GM18861 (cell line): ENCODE results near the gene METRN.
"Not testable (repeated sequence)": the region's sequence is repeated elsewhere in the genome, so short reads cannot be mapped to it uniquely, and the experiment has no call there.

Experiments used
- ATAC-seq: cut with Tn5 transposase; IDR thresholded peaks from one replicate; pipeline ENCODE4 v1.9.1; 2021; ENCODE audit not compliant: unreplicated experiment

Gene METRN

GRCh38 chr16:754121-754607 is 39.2 kb downstream of the METRN start:
- ATAC-seq, result not testable (repeated sequence)

DNA sequence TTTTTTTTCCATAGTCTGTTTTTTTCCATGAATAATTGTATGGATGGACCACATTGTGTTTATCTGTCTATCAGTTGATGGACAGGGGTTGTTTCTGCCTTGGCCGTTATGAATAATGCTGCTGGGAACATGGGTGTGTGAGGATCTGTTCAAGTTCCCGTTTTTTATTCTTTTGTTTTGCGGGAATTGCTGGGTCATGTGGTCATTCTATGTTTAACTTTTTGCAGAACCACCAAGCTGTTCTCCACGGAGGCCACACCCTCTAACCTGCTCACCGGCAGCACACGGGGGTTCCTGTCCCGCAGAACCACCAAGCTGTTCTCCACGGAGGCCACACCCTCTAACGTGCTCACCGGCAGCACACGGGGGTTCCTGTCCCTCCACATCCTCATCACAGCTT is 39.7 kb downstream of the METRN start:
- no peak for ATAC-seq

DNA sequence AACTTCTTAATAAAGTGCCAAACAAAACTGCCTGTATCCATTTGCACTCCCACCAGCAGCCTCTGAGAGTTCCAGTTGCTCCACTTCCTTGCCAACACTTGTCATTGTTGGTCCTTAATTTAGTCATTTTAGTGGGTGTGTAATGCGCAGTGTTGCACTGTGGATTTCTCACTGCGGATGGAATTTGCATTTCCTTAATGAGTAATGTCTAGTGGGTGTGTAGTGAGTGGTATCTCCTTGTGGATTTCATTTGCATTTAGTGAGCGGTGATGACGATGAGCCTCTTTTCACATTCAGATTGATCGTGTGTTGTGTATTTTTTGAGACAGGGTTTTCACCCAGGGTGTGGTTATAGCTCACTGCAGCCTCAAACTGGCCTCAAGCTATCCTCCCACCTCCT is 41.5 kb downstream of the METRN start:
- ATAC-seq, result no peak

DNA sequence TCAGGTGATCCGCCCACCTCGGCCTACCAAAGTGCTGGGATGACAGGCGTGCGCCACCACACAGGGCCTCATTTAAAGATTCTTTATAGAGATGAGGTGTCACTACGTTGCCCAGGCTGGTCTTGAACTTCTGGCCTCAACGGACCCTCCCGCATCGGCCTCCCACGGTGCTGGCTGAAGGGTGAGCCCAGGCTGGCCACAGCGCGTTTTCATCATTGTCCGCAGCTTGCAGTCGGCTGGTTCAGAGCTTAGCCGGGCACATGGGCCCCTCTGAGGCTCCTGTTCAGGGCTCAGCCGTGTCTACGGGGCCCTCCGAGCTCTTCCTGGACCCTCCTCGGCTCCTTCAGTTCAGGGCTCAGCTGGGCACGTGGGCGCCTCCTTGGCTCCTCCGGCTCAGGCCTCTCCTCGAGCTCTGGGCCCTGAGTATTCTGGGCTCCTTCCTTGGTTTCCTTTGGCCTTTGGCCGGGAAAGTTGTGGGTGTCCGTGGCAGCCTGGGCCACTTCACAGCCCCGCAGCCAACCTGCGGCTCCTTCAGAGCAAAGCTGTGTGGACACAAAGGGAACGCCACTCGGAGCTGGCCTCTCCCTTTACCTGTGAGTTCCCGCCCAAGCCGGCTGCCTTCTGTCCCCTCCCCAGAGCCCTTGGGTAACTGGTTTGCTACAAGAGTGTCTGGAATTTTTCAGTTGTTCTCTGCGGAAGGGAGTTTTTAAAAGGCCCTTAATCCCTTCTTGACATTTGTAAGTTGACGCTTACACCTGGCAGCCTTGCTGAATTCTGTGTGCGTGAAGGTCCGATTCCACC is 44.4 kb downstream of the METRN start:
- no peak for ATAC-seq

- ATAC-seq, result no peak
These were observed 45.1 kb downstream of the METRN start for GRCh38 chr16:760065-760464.

DNA sequence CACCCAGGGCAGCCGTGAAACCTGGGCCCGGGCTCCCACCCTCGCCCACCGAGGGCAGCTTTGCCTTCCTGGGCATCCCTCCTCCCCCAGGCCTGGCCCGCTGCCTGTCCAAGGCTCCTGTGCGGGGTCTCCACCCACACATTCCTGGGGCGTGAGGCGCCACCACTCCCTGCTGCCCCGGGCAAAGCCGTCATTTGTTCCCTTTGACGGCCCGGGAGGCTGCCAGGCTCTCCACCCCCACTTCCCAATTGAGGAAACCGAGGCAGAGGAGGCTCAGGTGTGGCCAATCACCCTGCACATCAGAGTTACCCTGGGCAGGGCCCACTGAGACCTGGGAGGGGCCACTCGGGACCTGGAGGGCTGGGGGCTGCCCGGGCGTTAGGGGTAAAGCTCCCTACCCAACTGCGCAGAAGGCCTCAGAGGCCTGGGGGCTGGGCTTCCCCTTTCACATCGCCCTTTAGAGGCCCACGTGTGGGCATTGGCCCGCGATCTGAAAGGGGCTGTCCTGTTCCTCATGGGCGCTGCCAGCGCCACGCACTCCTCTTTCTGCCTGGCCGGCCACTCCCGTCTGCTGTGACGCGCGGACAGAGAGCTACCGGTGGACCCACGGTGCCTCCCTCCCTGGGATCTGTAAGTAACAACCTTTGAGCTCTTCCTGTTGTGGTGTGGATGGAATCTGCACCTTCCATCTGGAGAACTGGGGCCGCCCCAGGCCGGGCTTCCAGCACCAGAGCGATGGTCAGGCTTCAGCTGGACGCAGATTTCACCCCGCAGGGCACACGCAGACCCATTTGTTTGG is 45.8 kb downstream of the METRN start, which contains the start of gene MSLN:
MSLN (plus strand) TSS at position 190 of the 799 bp plus-strand sequence. CDS start 1,947 bp downstream, outside the sequence.
- no peak for ATAC-seq

DNA sequence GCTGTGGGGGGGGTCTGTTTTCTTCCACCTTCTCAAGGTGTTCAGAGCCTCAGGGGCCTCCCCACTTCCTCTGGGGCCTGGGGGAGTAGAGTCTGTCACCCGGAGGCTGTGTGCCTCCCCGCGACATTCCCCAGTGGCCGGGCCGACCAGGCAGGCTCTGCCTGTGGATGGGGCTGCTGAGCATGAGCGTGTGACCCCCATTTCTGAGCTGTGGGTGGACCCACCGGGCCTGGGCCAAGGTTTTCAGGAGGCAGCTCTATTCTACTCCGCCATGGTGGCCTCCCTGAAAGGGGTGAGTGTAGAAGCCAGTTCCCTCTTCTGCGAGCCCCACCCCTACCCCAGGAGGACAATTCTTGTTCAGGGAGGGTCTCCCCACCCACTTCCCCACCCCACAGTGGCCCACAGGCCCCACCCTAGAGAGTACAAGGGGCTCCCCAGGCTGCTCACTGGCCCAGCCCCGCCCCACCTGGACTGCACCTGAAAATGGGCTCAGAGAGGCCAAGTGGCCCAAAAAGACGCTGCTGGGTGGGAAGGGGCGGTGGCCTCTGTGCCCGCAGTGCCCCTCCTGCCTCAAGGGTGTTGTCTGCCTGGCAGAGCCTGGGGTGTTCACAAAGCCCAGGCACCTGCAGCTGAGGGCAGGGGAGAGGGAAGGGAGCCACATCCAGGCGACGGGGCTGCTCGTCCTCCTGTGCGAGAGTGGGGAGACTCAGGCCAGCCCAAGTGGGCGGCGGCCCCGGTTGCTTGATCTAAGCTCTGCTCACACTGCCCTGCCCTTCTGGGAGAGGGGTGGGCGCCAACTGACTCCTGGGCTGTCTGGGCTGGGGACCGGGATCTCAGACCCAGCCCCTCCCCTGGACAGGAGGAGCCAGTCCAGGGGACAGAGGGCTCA is 47.0 kb downstream of the METRN start:
- no peak for ATAC-seq

DNA sequence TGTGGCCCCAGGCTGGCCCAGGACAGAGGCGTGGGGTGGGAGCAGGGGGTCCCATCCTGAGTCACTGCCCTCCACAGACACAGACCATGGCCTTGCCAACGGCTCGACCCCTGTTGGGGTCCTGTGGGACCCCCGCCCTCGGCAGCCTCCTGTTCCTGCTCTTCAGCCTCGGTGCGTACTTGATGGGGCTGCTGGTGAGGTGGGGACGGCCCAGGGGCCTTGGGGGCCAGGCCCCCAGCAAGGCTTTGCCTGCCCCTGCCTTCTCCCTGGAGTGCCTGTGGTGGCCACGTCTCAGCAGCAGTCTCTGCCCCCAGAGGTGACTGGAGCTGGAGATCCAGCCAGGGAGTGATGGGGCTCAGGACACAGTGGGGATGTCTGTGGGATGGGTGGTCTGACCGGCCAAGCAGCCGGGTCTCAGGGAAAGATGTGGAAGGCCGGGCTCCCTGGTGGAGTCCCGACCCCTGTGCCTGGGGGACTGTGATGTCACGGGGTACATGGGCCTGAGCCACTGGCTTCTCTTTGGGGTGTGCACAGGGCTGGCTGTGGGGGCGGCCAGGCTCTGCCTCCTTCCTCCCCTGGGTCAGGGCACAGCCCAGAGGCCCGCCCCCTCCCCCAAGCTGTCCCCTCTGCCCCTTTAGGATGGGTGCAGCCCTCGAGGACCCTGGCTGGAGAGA is 47.8 kb downstream of the METRN start:
- ATAC-seq, result no peak

DNA sequence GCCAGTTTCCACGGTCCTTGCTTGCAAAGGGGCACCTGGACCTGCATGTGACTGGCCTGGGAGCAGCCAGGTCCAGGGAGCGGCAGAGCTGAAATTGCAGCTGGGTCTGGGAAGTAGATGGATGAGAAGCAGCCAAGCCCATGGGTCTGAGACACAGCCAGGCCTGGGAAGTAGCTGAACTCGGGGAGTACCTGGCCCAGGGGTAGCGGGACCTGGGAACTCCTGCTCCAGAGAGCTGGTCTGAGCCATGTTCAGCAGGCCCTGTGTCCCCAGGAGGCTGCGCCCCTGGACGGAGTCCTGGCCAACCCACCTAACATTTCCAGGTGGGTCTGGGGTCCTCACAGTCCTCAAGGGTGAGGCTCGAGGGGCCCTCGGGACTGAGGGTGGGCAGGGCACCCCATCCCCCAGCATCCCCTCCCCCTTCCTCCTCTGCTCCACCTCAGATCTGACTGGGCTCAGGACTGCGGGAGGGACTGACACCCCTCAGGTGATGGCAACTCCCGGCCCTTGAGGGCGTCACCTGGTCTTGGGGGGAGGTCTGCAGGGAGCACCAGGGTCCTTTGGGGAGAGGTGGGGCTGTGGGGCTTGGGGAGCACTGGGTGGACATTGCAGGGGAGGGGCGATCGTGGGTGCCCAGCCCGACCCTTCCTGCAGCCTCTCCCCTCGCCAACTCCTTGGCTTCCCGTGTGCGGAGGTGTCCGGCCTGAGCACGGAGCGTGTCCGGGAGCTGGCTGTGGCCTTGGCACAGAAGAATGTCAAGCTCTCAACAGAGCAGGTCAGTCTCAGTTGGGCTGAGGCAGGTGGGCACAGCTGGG is 48.7 kb downstream of the METRN start:
- ATAC-seq, result no peak

DNA sequence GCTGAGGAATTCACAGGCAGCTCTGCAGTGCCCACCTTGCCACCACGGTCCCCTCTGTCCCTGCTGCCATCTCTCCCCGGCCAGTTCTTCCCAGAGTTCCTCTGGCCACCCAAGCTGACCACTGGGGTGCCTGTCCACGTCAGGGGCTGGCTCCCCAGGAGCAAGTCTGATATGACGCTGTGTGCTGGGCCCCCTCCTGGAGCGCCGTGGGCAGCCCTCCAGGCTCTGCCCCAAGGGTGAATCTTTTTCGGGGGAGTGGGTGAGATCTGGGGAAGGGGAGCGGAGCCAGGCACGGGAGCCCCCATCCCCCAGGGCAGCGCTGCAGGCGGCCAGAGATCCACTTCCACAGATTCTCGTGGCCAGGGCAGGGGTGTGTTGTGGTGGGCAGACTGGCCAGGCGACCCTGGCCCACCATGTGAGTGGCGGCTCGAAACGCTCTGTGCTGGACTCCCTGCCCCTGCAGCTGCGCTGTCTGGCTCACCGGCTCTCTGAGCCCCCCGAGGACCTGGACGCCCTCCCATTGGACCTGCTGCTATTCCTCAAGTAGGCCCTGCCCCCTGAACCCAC is 49.3 kb downstream of the METRN start:
- no peak for ATAC-seq

DNA sequence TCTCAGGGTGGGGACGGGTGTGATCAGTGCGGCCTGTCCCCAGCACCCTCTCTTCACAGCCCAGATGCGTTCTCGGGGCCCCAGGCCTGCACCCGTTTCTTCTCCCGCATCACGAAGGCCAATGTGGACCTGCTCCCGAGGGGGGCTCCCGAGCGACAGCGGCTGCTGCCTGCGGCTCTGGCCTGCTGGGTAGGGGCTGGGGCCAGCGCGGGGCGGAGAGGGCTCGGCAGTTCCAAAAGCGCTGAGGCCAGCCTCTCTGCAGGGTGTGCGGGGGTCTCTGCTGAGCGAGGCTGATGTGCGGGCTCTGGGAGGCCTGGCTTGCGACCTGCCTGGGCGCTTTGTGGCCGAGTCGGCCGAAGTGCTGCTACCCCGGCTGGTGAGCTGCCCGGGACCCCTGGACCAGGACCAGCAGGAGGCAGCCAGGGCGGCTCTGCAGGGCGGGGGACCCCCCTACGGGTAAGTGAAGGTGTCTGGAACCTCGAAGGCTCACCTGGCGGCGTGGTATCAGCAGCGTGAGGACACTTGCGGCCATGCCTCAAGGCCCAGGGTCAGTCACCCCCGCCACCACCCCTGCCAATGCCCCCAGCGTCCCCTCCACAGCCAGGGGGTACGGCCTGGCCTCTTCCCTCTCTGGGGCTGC is 50.0 kb downstream of the METRN start:
- ATAC-seq, result no peak

DNA sequence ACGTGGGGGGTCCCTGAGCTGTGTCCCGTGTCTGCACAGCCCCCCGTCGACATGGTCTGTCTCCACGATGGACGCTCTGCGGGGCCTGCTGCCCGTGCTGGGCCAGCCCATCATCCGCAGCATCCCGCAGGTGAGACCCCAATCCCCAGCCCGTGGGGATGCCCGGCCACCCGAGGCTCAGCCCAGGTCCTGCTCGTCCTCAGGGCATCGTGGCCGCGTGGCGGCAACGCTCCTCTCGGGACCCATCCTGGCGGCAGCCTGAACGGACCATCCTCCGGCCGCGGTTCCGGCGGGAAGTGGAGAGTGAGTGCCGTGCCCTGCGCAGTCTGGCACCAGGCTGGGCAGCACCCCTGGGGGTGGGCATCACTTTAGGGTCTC is 50.6 kb downstream of the METRN start:
- no peak for ATAC-seq

GRCh38 chr16:766008-766819 is 51.3 kb downstream of the METRN start:
- ATAC-seq, result no peak

DNA sequence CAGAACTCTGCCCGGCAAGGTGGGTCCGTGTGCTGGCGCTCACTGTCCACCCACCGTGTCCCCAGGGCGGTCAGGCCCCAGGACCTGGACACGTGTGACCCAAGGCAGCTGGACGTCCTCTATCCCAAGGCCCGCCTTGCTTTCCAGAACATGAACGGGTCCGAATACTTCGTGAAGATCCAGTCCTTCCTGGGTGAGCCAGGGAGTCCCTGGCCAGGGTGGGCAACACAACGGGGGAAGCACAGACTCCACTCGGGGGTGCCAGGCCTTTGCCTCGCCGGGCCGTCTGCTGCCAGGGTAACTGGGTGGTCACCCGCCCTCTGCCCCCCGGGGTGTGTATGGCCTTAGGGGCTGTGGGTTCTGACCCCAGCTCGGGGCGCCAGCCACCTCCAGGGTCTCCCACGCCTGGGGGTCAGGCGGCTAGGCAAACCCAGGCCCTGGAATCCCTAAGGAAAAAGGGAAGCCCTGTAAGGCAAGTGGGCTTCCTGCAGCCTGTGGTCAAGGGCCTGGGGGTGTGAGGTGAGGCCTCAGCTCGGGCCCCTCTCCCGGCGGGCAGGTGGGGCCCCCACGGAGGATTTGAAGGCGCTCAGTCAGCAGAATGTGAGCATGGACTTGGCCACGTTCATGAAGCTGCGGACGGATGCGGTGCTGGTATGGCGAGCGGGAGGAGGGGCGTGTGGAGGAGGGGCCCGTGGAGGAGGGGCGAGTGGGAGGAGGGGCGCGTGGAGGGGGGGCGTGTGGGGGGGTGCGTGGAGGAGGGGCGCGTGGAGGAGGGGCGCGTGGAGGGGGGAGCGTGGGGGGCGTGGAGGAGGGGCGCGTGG is 52.1 kb downstream of the METRN start:
- ATAC-seq, result no peak

DNA sequence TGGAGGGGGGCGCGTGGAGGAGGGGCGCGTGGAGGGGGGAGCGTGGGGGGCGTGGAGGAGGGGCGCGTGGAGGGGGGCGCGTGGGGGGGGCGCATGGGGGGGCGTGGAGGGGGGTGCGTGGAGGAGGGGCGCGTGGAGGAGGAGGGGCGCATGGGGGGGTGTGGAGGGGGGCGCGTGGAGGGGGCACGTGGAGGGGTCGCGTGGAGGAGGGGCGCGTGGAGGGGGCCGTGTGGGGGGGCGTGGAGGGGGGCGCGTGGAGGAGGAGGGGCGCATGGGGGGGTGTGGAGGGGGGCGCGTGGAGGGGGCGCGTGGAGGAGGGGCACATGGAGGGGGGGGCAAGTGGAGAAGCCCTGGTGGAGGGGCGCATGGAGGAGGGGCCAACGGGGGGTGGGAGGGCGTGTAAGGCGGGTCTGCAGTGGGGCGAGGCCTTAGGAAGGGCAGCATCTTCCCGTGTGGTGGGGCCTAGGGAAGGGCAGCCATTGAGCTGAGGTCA is 52.9 kb downstream of the METRN start:
- no peak for ATAC-seq

DNA sequence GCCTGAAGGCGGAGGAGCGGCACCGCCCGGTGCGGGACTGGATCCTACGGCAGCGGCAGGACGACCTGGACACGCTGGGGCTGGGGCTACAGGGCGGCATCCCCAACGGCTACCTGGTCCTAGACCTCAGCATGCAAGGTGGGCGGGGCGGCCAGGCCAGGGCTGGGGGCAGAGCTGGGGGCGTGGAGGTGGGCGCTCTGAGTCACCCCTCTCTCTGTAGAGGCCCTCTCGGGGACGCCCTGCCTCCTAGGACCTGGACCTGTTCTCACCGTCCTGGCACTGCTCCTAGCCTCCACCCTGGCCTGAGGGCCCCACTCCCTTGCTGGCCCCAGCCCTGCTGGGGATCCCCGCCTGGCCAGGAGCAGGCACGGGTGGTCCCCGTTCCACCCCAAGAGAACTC is 53.5 kb downstream of the METRN start:
- no peak for ATAC-seq
